Neural cell (in vitro differentiated cells): ENCODE data around the gene GLTPD2.

Experiments
- CTCF ChIP-seq: fragments of 450-650 bp; IDR thresholded peaks from 2 replicates; pipeline ENCODE4 v1.5.1; 2014; ENCODE audit warnings: antibody characterized with exemption, mild to moderate bottlenecking, moderate library complexity; ENCODE audit not compliant: poor library complexity, severe bottlenecking
- EP300 ChIP-seq: fragments of 450-650 bp; conservative IDR thresholded peaks from 2 replicates; pipeline ENCODE4 v1.6.1; 2014; ENCODE audit warnings: antibody characterized with exemption, mild to moderate bottlenecking, moderate library complexity; ENCODE audit not compliant: poor library complexity, severe bottlenecking
- EZH2 ChIP-seq: fragments of 200-600, 300-800 bp; shearing (Covaris generic), sonication (generic); IDR thresholded peaks from 2 replicates; pipeline ENCODE4 v1.6.1; 2014; ENCODE audit warnings: antibody characterized with exemption, low read length, borderline replicate concordance, mild to moderate bottlenecking; ENCODE audit not compliant: insufficient read depth, poor library complexity, severe bottlenecking
- MXI1 ChIP-seq: fragments of 450-650 bp; conservative IDR thresholded peaks from 2 replicates; pipeline ENCODE4 v1.6.1; 2014; ENCODE audit warnings: antibody characterized with exemption, mild to moderate bottlenecking; ENCODE audit not compliant: poor library complexity, severe bottlenecking
- POLR2AphosphoS5 ChIP-seq: IDR thresholded peaks from 2 replicates; pipeline ENCODE4 v1.6.1; 2012
- RAD21 ChIP-seq: fragments of 450-650 bp; conservative IDR thresholded peaks from 2 replicates; pipeline ENCODE4 v1.6.1; 2014; ENCODE audit warnings: antibody characterized with exemption, mild to moderate bottlenecking, moderate library complexity
- SMC3 ChIP-seq: fragments of 450-650 bp; conservative IDR thresholded peaks from 2 replicates; pipeline ENCODE4 v1.6.1; 2014; ENCODE audit warnings: antibody characterized with exemption, mild to moderate bottlenecking, moderate library complexity; ENCODE audit not compliant: poor library complexity
- TAF1 ChIP-seq: IDR thresholded peaks from 2 replicates; pipeline ENCODE4 v1.6.1; 2012; ENCODE audit warnings: low read depth
- TF ChIP-seq, protein P1 (sequence below): IDR thresholded peaks from 2 replicates; pipeline ENCODE4 v1.6.1; 2012; ENCODE audit warnings: borderline replicate concordance

GRCh38 chr17:4789701-4789950 is 862 bp downstream of the GLTPD2 start:
- no peak for TF ChIP-seq EZH2
- TF ChIP-seq CTCF = no peak
- TF ChIP-seq, protein P1, sequence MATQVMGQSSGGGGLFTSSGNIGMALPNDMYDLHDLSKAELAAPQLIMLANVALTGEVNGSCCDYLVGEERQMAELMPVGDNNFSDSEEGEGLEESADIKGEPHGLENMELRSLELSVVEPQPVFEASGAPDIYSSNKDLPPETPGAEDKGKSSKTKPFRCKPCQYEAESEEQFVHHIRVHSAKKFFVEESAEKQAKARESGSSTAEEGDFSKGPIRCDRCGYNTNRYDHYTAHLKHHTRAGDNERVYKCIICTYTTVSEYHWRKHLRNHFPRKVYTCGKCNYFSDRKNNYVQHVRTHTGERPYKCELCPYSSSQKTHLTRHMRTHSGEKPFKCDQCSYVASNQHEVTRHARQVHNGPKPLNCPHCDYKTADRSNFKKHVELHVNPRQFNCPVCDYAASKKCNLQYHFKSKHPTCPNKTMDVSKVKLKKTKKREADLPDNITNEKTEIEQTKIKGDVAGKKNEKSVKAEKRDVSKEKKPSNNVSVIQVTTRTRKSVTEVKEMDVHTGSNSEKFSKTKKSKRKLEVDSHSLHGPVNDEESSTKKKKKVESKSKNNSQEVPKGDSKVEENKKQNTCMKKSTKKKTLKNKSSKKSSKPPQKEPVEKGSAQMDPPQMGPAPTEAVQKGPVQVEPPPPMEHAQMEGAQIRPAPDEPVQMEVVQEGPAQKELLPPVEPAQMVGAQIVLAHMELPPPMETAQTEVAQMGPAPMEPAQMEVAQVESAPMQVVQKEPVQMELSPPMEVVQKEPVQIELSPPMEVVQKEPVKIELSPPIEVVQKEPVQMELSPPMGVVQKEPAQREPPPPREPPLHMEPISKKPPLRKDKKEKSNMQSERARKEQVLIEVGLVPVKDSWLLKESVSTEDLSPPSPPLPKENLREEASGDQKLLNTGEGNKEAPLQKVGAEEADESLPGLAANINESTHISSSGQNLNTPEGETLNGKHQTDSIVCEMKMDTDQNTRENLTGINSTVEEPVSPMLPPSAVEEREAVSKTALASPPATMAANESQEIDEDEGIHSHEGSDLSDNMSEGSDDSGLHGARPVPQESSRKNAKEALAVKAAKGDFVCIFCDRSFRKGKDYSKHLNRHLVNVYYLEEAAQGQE = peak; percentile 15
- TF ChIP-seq EP300 = no peak
- no peak for TF ChIP-seq POLR2AphosphoS5
- TF ChIP-seq SMC3 = no peak
- TF ChIP-seq RAD21 = no peak
- TF ChIP-seq TAF1 = no peak
- no peak for TF ChIP-seq MXI1
